GM12878 (cell line): ENCODE results near the gene PPP1R10. TPM values are rescaled to one million over a fixed set of nuclear protein-coding genes. Genes with fewer than 3 reads are reported as not detected.

ENCODE experiments used
- ATAC-seq: fragments of 200-7000 bp; cut with Tn5 transposase; 3 replicates; pipeline ENCODE4 v1.9.1; 2020; ENCODE audit warnings: mild to moderate bottlenecking, moderate library complexity
- BruUV-seq: library from RNA; stranded (reverse); fragments of 400-500 nt; replicated peaks from 2 replicates; lab custom pipeline; 2021; lab: Mats Ljungman, UMichigan
- CTCF ChIA-PET: fragments of 300-600 bp; sonication (Branson Sonifier 250); formaldehyde crosslinking; extraction: SDS; loops from one replicate; lab custom pipeline; 2021; ENCODE audit warnings: inconsistent platforms; lab: Yijun Ruan, JAX
- POLR2A ChIA-PET: fragments of 350-600 bp; formaldehyde crosslinking; extraction: SDS; loops from one replicate; lab custom pipeline; 2021; ENCODE audit warnings: inconsistent platforms; lab: Charles Lee
- RAD21 ChIA-PET: fragments of 300-600 bp; sonication (Branson Sonifier 250); formaldehyde crosslinking; loops from one replicate; lab custom pipeline; 2023; ENCODE audit warnings: antibody characterized with exemption; ENCODE audit not compliant: unreplicated experiment; lab: Charles Lee
- SMC1A ChIA-PET: fragments of 300-600 bp; sonication (Branson Sonifier 250); formaldehyde crosslinking; loops from one replicate; lab custom pipeline; 2023; ENCODE audit not compliant: unreplicated experiment, uncharacterized antibody; lab: Charles Lee
- DNase-seq: peaks from one replicate; pipeline ENCODE4 v3.0.0-alpha.2; 2011; ENCODE audit warnings: low read depth, low spot score
- FAIRE-seq: peaks from 3 replicates; lab custom pipeline; 2011; peaks lifted over from hg19 to GRCh38; lab: Jason Lieb, UNC
- H2AFZ ChIP-seq: 2 replicates; pipeline ENCODE4 v1.6.0; 2011; ENCODE audit warnings: low read depth, low read length, control low read depth; ENCODE audit not compliant: control insufficient read depth
- H3K27ac ChIP-seq: 2 replicates; pipeline ENCODE4 v1.5.1; 2011; ENCODE audit warnings: control low read depth; ENCODE audit not compliant: control insufficient read depth, insufficient read depth
- H3K27me3 ChIP-seq, 2 experiments: replicated peaks in 1 of 2; 2 replicates each; pipeline versions ENCODE4 v1.6.0 to v1.6.1; 2011; ENCODE audit warnings: low read length in 1 of 2; ENCODE audit not compliant: control insufficient read depth in 2 of 2, insufficient read depth in 2 of 2
- H3K36me3 ChIP-seq, 2 experiments: 2 replicates each; pipeline ENCODE4 v1.5.1; 2011; ENCODE audit warnings: low read length in 1 of 2; ENCODE audit not compliant: control insufficient read depth in 2 of 2, insufficient read depth in 2 of 2
- H3K4me1 ChIP-seq: 2 replicates; pipeline ENCODE4 v1.6.1; 2011; ENCODE audit warnings: mild to moderate bottlenecking, low read length, moderate library complexity, mixed read lengths; ENCODE audit not compliant: control insufficient read depth, insufficient read depth
- H3K4me2 ChIP-seq: 2 replicates; pipeline ENCODE4 v1.6.0; 2011; ENCODE audit warnings: control low read depth; ENCODE audit not compliant: control insufficient read depth, insufficient read depth
- H3K4me3 ChIP-seq: fragments of 200-600 bp; sonication (generic); 2 replicates; pipeline ENCODE4 v1.5.1; 2016
- H3K79me2 ChIP-seq: 2 replicates; pipeline ENCODE4 v1.6.0; 2011; ENCODE audit warnings: low read length; ENCODE audit not compliant: control insufficient read depth, insufficient read depth
- H3K9ac ChIP-seq: 2 replicates; pipeline ENCODE4 v1.8.0; 2011; ENCODE audit warnings: low read length, control low read depth, mixed read lengths; ENCODE audit not compliant: control insufficient read depth, insufficient read depth
- H3K9me3 ChIP-seq: replicated peaks from 3 replicates; pipeline ENCODE4 v1.5.1; 2011; ENCODE audit warnings: mild to moderate bottlenecking, low read length; ENCODE audit not compliant: control insufficient read depth, insufficient read depth
- H4K20me1 ChIP-seq: 2 replicates; pipeline ENCODE4 v1.6.0; 2011; ENCODE audit not compliant: control insufficient read depth, insufficient read depth
- ATF2 ChIP-seq: IDR thresholded peaks from 2 replicates; pipeline ENCODE4 v1.6.1; 2012; ENCODE audit warnings: low read length, inconsistent platforms
- BCL11A ChIP-seq: IDR thresholded peaks from 2 replicates; pipeline ENCODE4 v1.6.1; 2011; ENCODE audit warnings: low read depth, low read length
- ESRRA ChIP-seq: IDR thresholded peaks from 2 replicates; pipeline ENCODE4 v1.6.1; 2012; ENCODE audit warnings: mild to moderate bottlenecking, low read length, improper control_type of control experiment
- GATAD2B ChIP-seq: fragments of 450-650 bp; conservative IDR thresholded peaks from 2 replicates; pipeline ENCODE4 v1.6.1; 2017; ENCODE audit warnings: low read depth, mild to moderate bottlenecking, moderate library complexity
- KAT2A ChIP-seq: conservative IDR thresholded peaks from 2 replicates; pipeline ENCODE4 v1.6.1; 2011; ENCODE audit warnings: low read depth, low read length; ENCODE audit not compliant: control insufficient read depth
- MLLT1 ChIP-seq: fragments of 450-650 bp; IDR thresholded peaks from 2 replicates; pipeline ENCODE4 v1.6.1; 2016; ENCODE audit warnings: mild to moderate bottlenecking
- RAD51 ChIP-seq: fragments of 450-650 bp; IDR thresholded peaks from 2 replicates; pipeline ENCODE4 v1.6.1; 2016; ENCODE audit warnings: moderate library complexity, mild to moderate bottlenecking, inconsistent platforms
- RELA ChIP-seq: fragments of 450-650 bp; IDR thresholded peaks from 2 replicates; pipeline ENCODE4 v1.8.0; 2014; ENCODE audit warnings: borderline replicate concordance; ENCODE audit not compliant: partially characterized antibody
- ZBTB33 ChIP-seq: fragments of 450-650 bp; IDR thresholded peaks from 2 replicates; pipeline ENCODE4 v1.6.1; 2017; ENCODE audit warnings: mild to moderate bottlenecking
- ZNF687 ChIP-seq: fragments of 450-650 bp; IDR thresholded peaks from 2 replicates; pipeline ENCODE4 v1.6.1; 2017; ENCODE audit warnings: mild to moderate bottlenecking, moderate library complexity
- WGBS: methylation state at CpG from one replicate; pipeline ENCODE4 v1.1.6; 2016; ENCODE audit warnings: low lambda C conversion rate; ENCODE audit not compliant: insufficient replicate concordance, insufficient coverage; ENCODE audit errors: missing lambda C conversion rate; 5-methylcytosine and 5-hydroxymethylcytosine counted together
- in situ Hi-C: fragments of 300-500 bp; cut with MboI; formaldehyde crosslinking; loops from 9 replicates; pipeline ENCODE4 v1.14.3; 2018; ENCODE audit warnings: mixed read lengths
- intact Hi-C: fragments of 100-400 bp; cut with micrococcal nuclease; formaldehyde crosslinking; loops from one replicate; pipeline ENCODE4 v1.14.2; 2022; ENCODE audit not compliant: unreplicated experiment
- polyA plus RNA-seq, 11 experiments: library from polyadenylated mRNA; depleted of rRNA in 4 of 11; unstranded in 6 of 11; stranded (reverse) in 5 of 11; fragments of >200 nt; fragmentation: Nextera tagmentation in 4 of 11; fragmentation: Illumina TruSeq in 1 of 11; extraction: Ambion mirVana in 4 of 11; extraction: Trizol in 1 of 11; gene quantifications; 1 replicate in 1 of 11; 2 replicates in 10 of 11; pipeline versions ENCODE4 v1.2.1 to v1.2.3, GENCODE V29; 2011 to 2016; ENCODE audit warnings: inconsistent platforms in 2 of 11, missing spikeins in 2 of 11, low read depth in 1 of 11
- total RNA-seq, 4 experiments: library from RNA; depleted of rRNA in 3 of 4; stranded (reverse); fragments of >200 nt in 3 of 4; fragmentation: Illumina TruSeq in 1 of 4; extraction: Trizol in 1 of 4; gene quantifications; 2 replicates each; pipeline versions ENCODE4 v1.2.1 to v1.2.3, GENCODE V29; 2013 to 2021
- TF ChIP-seq, protein P1 (sequence below): fragments of 450-650 bp; IDR thresholded peaks from 2 replicates; pipeline ENCODE4 v1.6.1; 2016; ENCODE audit warnings: mild to moderate bottlenecking
- TF ChIP-seq, protein P2 (sequence below): IDR thresholded peaks from 2 replicates; pipeline ENCODE4 v1.6.1; 2011; ENCODE audit warnings: borderline replicate concordance, low read depth, mild to moderate bottlenecking, moderate library complexity, mixed read lengths, low read length; ENCODE audit not compliant: insufficient read depth; ENCODE audit errors: extremely low read length

PPP1R10 gene
- total and polyA plus RNA-seq, 10 of the 15 experiments (the other 5 are each of a cell fraction or from before 2014, with no cell fraction given): 11.3 to 83.8 (median 41.2) TPM

DNA sequence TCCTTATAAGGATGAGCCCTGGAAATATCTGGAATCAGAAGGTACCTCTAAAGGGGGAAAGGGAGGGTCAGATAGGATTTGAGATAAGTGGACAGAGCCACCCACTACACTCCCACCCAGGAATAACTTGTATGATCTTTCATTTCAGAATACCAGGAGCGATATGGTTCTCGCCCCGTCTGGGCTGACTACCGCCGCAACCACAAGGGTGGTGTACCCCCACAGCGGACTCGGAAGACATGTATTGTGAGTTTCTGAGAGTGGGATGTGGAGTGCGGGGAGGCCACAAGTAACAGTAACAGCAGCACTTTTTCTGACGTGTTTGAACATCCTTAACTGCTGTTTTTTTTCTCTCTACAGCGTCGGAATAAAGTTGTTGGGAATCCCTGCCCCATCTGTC, 2.5 kb upstream of the PPP1R10 start:
- ATAC-seq: no peak
- ChIA-PET CTCF (no interaction called here), POLR2A (no interaction called here), SMC1A (interaction anchor here (2.5 to 2.8 kb wide), 2 partner anchors 54 to 111 kb away, joined by 11 to 12 read pairs; partner anchors contain the start of gene DHX16), RAD21 (no interaction called here)
- no peak for FAIRE-seq
- intact Hi-C loops: no loop called here
- H3K4me3 ChIP-seq: peak overlapping the region; percentile 80
- no peaks in the 10 kb centered on the region; the same call in 2 of the 3 replicates for H3K9me3 ChIP-seq
- no peaks in the 10 kb centered on the region for H3K27me3 ChIP-seq
- H2AFZ ChIP-seq: no peak overlapping the region
- H3K4me1 ChIP-seq: peaks cover under 1% of the 10 kb centered on the region; the same call in 1 of the 2 replicates
- peaks cover 47% of the 10 kb centered on the region for H3K79me2 ChIP-seq
- DNase-seq: no peak
- H3K27ac ChIP-seq: no peak overlapping the region
- 98% methylated on average over 11 of the region's 11 CpGs for WGBS
- H3K36me3 ChIP-seq: peaks cover 6 to 26% of the 10 kb centered on the region in 2 experiments
- 0 out of 2 replicates have a peak overlapping the region, but pooled peaks have one; percentile 1 for H3K4me2 ChIP-seq
- no TSS peak for BruUV-seq
- 0 out of 2 replicates have a peak, but pooled peaks cover 2% of the 10 kb centered on the region for H4K20me1 ChIP-seq
- H3K9ac ChIP-seq: no peak overlapping the region
- in situ Hi-C loops: loop anchor here (5.0 kb wide), 1 partner anchor 98 kb away; the partner anchor contains the start of gene MDC1
- TF ChIP-seq ZNF687 (no peak), ESRRA (no peak), MLLT1 (no peak), BCL11A (no peak), RAD51 (no peak), GATAD2B (no peak), ZBTB33 (no peak), KAT2A (no peak), RELA (no peak), ATF2 (no peak)
- TF ChIP-seq, protein P1, sequence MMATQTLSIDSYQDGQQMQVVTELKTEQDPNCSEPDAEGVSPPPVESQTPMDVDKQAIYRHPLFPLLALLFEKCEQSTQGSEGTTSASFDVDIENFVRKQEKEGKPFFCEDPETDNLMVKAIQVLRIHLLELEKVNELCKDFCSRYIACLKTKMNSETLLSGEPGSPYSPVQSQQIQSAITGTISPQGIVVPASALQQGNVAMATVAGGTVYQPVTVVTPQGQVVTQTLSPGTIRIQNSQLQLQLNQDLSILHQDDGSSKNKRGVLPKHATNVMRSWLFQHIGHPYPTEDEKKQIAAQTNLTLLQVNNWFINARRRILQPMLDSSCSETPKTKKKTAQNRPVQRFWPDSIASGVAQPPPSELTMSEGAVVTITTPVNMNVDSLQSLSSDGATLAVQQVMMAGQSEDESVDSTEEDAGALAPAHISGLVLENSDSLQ: no peak
- TF ChIP-seq, protein P2, sequence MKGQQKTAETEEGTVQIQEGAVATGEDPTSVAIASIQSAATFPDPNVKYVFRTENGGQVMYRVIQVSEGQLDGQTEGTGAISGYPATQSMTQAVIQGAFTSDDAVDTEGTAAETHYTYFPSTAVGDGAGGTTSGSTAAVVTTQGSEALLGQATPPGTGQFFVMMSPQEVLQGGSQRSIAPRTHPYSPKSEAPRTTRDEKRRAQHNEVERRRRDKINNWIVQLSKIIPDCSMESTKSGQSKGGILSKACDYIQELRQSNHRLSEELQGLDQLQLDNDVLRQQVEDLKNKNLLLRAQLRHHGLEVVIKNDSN: no peak
